ENCODE results near the gene PRPH. TPM values are rescaled to one million over a fixed set of nuclear protein-coding genes. Genes with fewer than 3 reads are reported as not detected.
A peak's percentile ranks its signal among the peaks of the same experiment; 100 is the strongest.

The PRPH gene
- total and polyA plus RNA-seq, 2 of the 13 experiments (the other 11 are each of a cell fraction or from before 2014, with no cell fraction given) = 0.12 TPM; not detected in 1

GRCh38 chr12:49305762-49306510 is 11.0 kb downstream of the PRPH start (continued):
- TF ChIP-seq ZNF3 (CRISPR knock-in tag; IDR thresholded peaks at IDR 0.05) (peak; percentile 34; the same call in 1 of the 2 replicates), TFE3 (CRISPR knock-in tag; IDR thresholded peaks at IDR 0.05) (peak; percentile 28; the same call in 1 of the 2 replicates), ONECUT2 (CRISPR knock-in tag; IDR thresholded peaks at IDR 0.05) (no peak), IKZF4 (CRISPR knock-in tag; IDR thresholded peaks at IDR 0.05; ENCODE audit: borderline replicate concordance, low read depth, not compliant biosample characterization) (no peak), MIER3 (CRISPR knock-in tag; IDR thresholded peaks at IDR 0.05; ENCODE audit: borderline replicate concordance) (no peak), ZNF691 (CRISPR knock-in tag; IDR thresholded peaks at IDR 0.05; ENCODE audit: borderline replicate concordance, low read depth) (no peak), ZNF121 (CRISPR knock-in tag; IDR thresholded peaks at IDR 0.05) (peak; percentile 27; the same call in 1 of the 2 replicates)

GRCh38 chr12:49309386-49309785 is 14.4 kb downstream of the PRPH start:
- FAIRE-seq (no peak), ATAC-seq (no peak), DNase-seq (ENCODE audit: low spot score) (no peak)
- H3K27me3 ChIP-seq (ENCODE audit: control insufficient read depth in 1 of 2, insufficient read depth in 2 of 2, low read length in 2 of 2) = peaks cover 0 to 1% of the 10 kb centered on the region in 2 experiments; a peak in 2 of 5 replicates
- intact Hi-C loops (cut with micrococcal nuclease; ENCODE audit: unreplicated experiment) = no loop called here
- H2AFZ ChIP-seq (ENCODE audit: low read length) = no peak overlapping the region
- in situ Hi-C loops (cut with HindIII; ENCODE audit: extremely low pct_ligation_motif_present, low pct_unique_long_range_greater_than_20kb) = no loop called here
- no peaks in the 10 kb centered on the region for H3K9me3 ChIP-seq (ENCODE audit: low read length)
- POLR2A ChIA-PET = no interaction called here
- CTCF ChIA-PET (ENCODE audit: low intra/inter-chr PET ratio, low total read pairs) = no interaction called here
- H3K27ac ChIP-seq (ENCODE audit: extremely low read length, insufficient read depth, low read length) = no peak overlapping the region
- H3K4me2 ChIP-seq (ENCODE audit: low read depth, low read length) = no peak overlapping the region
- H4K20me1 ChIP-seq (ENCODE audit: insufficient read depth, low read length) = no peaks in the 10 kb centered on the region
- TF ChIP-seq KLF13 (CRISPR knock-in tag; IDR thresholded peaks at IDR 0.05) (no peak), ZNF350 (CRISPR knock-in tag; IDR thresholded peaks at IDR 0.05; ENCODE audit: borderline replicate concordance, low read depth) (no peak), HMGXB4 (CRISPR knock-in tag; IDR thresholded peaks at IDR 0.05; ENCODE audit: borderline replicate concordance in 1 of 2, low read depth in 1 of 2) (no peak), THRA (CRISPR knock-in tag; IDR thresholded peaks at IDR 0.05; ENCODE audit: borderline replicate concordance) (no peak), ELF3 (CRISPR knock-in tag; IDR thresholded peaks at IDR 0.05) (no peak), KAT8 (CRISPR knock-in tag; IDR thresholded peaks at IDR 0.05) (no peak), TRAFD1 (CRISPR knock-in tag; IDR thresholded peaks at IDR 0.05; ENCODE audit: borderline replicate concordance) (no peak)
- 46% methylated on average over 7 of the region's 7 CpGs for WGBS (ENCODE audit: low lambda C conversion rate)
- H3K4me3 ChIP-seq (replicated peaks in 1 of 3; ENCODE audit: insufficient read depth in 1 of 3, low read depth in 2 of 3, low read length in 3 of 3) = no peak overlapping the region
- H3K4me1 ChIP-seq (ENCODE audit: insufficient read depth, low read length) = peaks cover 13% of the 10 kb centered on the region
- no peaks in the 10 kb centered on the region for H3K36me3 ChIP-seq (replicated peaks in 1 of 2; ENCODE audit: control insufficient read depth in 1 of 2, insufficient read depth in 2 of 2, low read length in 2 of 2)
- BruUV-seq (replicated peaks) = no TSS peak
- H3K79me2 ChIP-seq (ENCODE audit: insufficient read depth, low read length) = no peaks in the 10 kb centered on the region
- H3K9ac ChIP-seq (ENCODE audit: insufficient read depth, low read depth, low read length) = no peak overlapping the region

Measured in HepG2 (cell line).